Rectal smooth muscle tissue (tissue), 1 donor: ENCODE data around the gene CHRND.
A peak's percentile ranks its signal among the peaks of the same experiment; 100 is the strongest.

Experiments used
- H3K27ac ChIP-seq: one replicate; pipeline ENCODE4 v1.7.0; 2013; ENCODE audit warnings: low read depth, low read length, inconsistent platforms
- H3K27me3 ChIP-seq: one replicate; pipeline ENCODE4 v1.7.0; 2013; ENCODE audit warnings: low read length; ENCODE audit not compliant: control insufficient read depth, insufficient read depth
- H3K36me3 ChIP-seq: one replicate; pipeline ENCODE4 v1.7.0; 2013; ENCODE audit warnings: low read length; ENCODE audit not compliant: control insufficient read depth, insufficient read depth
- H3K4me1 ChIP-seq: one replicate; pipeline ENCODE4 v1.7.0; 2013; ENCODE audit warnings: low read length; ENCODE audit not compliant: control insufficient read depth, insufficient read depth
- H3K4me3 ChIP-seq: one replicate; pipeline ENCODE4 v1.7.0; 2013; ENCODE audit warnings: low read length
- H3K9ac ChIP-seq: one replicate; pipeline ENCODE4 v1.7.0; 2013; ENCODE audit warnings: low read length

CHRND gene

GRCh38 chr2:232483923-232484627 lies 41.9 kb upstream of the CHRND start:
- no peaks in the 10 kb centered on the region for H3K4me1 ChIP-seq
- no peak overlapping the region for H3K27ac ChIP-seq
- no peak overlapping the region for H3K9ac ChIP-seq
- H3K4me3 ChIP-seq: no peak overlapping the region
- no peaks in the 10 kb centered on the region for H3K36me3 ChIP-seq
- peaks cover 19% of the 10 kb centered on the region for H3K27me3 ChIP-seq

GRCh38 chr2:232484628-232485347 lies 41.2 kb upstream of the CHRND start:
- Histone ChIP-seq H3K27me3 (peaks cover 19% of the 10 kb centered on the region), H3K27ac (no peak overlapping the region), H3K9ac (no peak overlapping the region), H3K4me3 (no peak overlapping the region), H3K36me3 (no peaks in the 10 kb centered on the region), H3K4me1 (no peaks in the 10 kb centered on the region)

- no peak overlapping the region for H3K9ac ChIP-seq
- H3K4me3 ChIP-seq: no peak overlapping the region
- H3K36me3 ChIP-seq: no peaks in the 10 kb centered on the region
- peaks cover 19% of the 10 kb centered on the region for H3K27me3 ChIP-seq
- H3K27ac ChIP-seq: no peak overlapping the region
- no peaks in the 10 kb centered on the region for H3K4me1 ChIP-seq
Measured at GRCh38 chr2:232485348-232485756, 40.6 kb upstream of the CHRND start.

- H3K36me3 ChIP-seq: no peaks in the 10 kb centered on the region
- H3K4me1 ChIP-seq: no peaks in the 10 kb centered on the region
- H3K9ac ChIP-seq: no peak overlapping the region
- peaks cover 19% of the 10 kb centered on the region for H3K27me3 ChIP-seq
- H3K4me3 ChIP-seq: peak overlapping the region; percentile 8
- no peak overlapping the region for H3K27ac ChIP-seq
Measured at GRCh38 chr2:232485757-232486557, 40.0 kb upstream of the CHRND start.

GRCh38 chr2:232486558-232487384 lies 39.2 kb upstream of the CHRND start:
- peak overlapping the region; percentile 15 for H3K4me3 ChIP-seq
- no peaks in the 10 kb centered on the region for H3K4me1 ChIP-seq
- peaks cover 19% of the 10 kb centered on the region for H3K27me3 ChIP-seq
- H3K9ac ChIP-seq: no peak overlapping the region
- H3K27ac ChIP-seq: no peak overlapping the region
- no peaks in the 10 kb centered on the region for H3K36me3 ChIP-seq

- peak within 1 kb of the TSS; percentile 15 for H3K4me3 ChIP-seq
- H3K4me1 ChIP-seq: no peaks in the 10 kb centered on the region
- no peak within 1 kb of the TSS for H3K9ac ChIP-seq
- H3K27me3 ChIP-seq: peaks cover 19% of the 10 kb centered on the region
- H3K27ac ChIP-seq: no peak within 1 kb of the TSS
- no peaks in the 10 kb centered on the region for H3K36me3 ChIP-seq
Measured at GRCh38 chr2:232487385-232488096, 38.4 kb upstream of the CHRND start, which contains the start of gene ECEL1. TSS of gene ECEL1 (minus strand) at chr2:232487834. CDS start at chr2:232486653, 1,181 bp downstream.

- Histone ChIP-seq H3K4me3 (no peak overlapping the region), H3K27me3 (peaks cover 19% of the 10 kb centered on the region), H3K9ac (no peak overlapping the region), H3K36me3 (no peaks in the 10 kb centered on the region), H3K4me1 (no peaks in the 10 kb centered on the region), H3K27ac (no peak overlapping the region)
Measured at GRCh38 chr2:232488097-232488711, 37.8 kb upstream of the CHRND start.

- no peak overlapping the region for H3K4me3 ChIP-seq
- H3K36me3 ChIP-seq: no peaks in the 10 kb centered on the region
- no peak overlapping the region for H3K9ac ChIP-seq
- H3K27ac ChIP-seq: no peak overlapping the region
- H3K4me1 ChIP-seq: no peaks in the 10 kb centered on the region
- peaks cover 13% of the 10 kb centered on the region for H3K27me3 ChIP-seq
Measured at GRCh38 chr2:232488721-232489300, 37.1 kb upstream of the CHRND start.

- Histone ChIP-seq H3K4me3 (no peak overlapping the region), H3K9ac (no peak overlapping the region), H3K27me3 (peaks cover 8% of the 10 kb centered on the region), H3K27ac (no peak overlapping the region), H3K4me1 (no peaks in the 10 kb centered on the region), H3K36me3 (no peaks in the 10 kb centered on the region)
Measured at GRCh38 chr2:232489516-232490220, 36.3 kb upstream of the CHRND start.

GRCh38 chr2:232490221-232491138 lies 35.5 kb upstream of the CHRND start:
- Histone ChIP-seq H3K9ac (no peak overlapping the region), H3K27ac (no peak overlapping the region), H3K4me3 (no peak overlapping the region), H3K27me3 (peaks cover 5% of the 10 kb centered on the region), H3K4me1 (no peaks in the 10 kb centered on the region), H3K36me3 (no peaks in the 10 kb centered on the region)
